Measurements from ENCODE around the gene PSMD8. TPM values are rescaled to one million over a fixed set of nuclear protein-coding genes. Genes with fewer than 3 reads are reported as not detected.
A peak's percentile ranks its signal among the peaks of the same experiment; 100 is the strongest.
"Not testable (repeated sequence)": the region's sequence is repeated elsewhere in the genome, so short reads cannot be mapped to it uniquely, and the experiment has no call there.

PSMD8 gene
- polyA plus RNA-seq (ENCODE audit: insufficient read length), result 140 TPM
- long read RNA-seq, donor 1, transcript PSMD8-208 (6 exons, 771 nt), result minor isoform, 14 of 199 reads
- long read RNA-seq, donor 1, transcript PSMD8-201 (7 exons, 1,553 nt), result major isoform, 125 of 199 reads
- long read RNA-seq, donor 1, partial matches to known transcripts, result 60 of 199 reads
- long read RNA-seq, donor 1, other reads (novel, unspliced or antisense), result 0 of 199 reads
- long read RNA-seq, donor 2, transcript PSMD8-201 (7 exons, 1,553 nt), result major isoform, 86 of 108 reads
- long read RNA-seq, donor 2, partial matches to known transcripts, result 18 of 108 reads
- long read RNA-seq, donor 2, other reads (novel, unspliced or antisense), result 0 of 108 reads
- long read RNA-seq, donor 3, transcript PSMD8-201 (7 exons, 1,553 nt), result major isoform, 81 of 118 reads
- long read RNA-seq, donor 3, transcript PSMD8-208 (6 exons, 771 nt), result minor isoform, 6 of 118 reads
- long read RNA-seq, donor 3, partial matches to known transcripts, result 30 of 118 reads
- long read RNA-seq, donor 3, other reads (novel, unspliced or antisense), result 0 of 118 reads
- long read RNA-seq, donor 4, transcript PSMD8-201 (7 exons, 1,553 nt), result major isoform, 16 of 29 reads
- long read RNA-seq, donor 4, partial matches to known transcripts, result 9 of 29 reads
- long read RNA-seq, donor 4, other reads (novel, unspliced or antisense), result 0 of 29 reads
- long read RNA-seq, donor 5, transcript PSMD8-201 (7 exons, 1,553 nt), result major isoform, 208 of 315 reads
- long read RNA-seq, donor 5, transcript PSMD8-208 (6 exons, 771 nt), result minor isoform, 6 of 315 reads
- long read RNA-seq, donor 5, partial matches to known transcripts, result 95 of 315 reads
- long read RNA-seq, donor 5, other reads (novel, unspliced or antisense), result 5 of 315 reads
- long read RNA-seq, donor 6, transcript PSMD8-208 (6 exons, 771 nt), result minor isoform, 13 of 189 reads
- long read RNA-seq, donor 6, transcript PSMD8-201 (7 exons, 1,553 nt), result major isoform, 104 of 189 reads
- long read RNA-seq, donor 6, partial matches to known transcripts, result 72 of 189 reads
- long read RNA-seq, donor 6, other reads (novel, unspliced or antisense), result 0 of 189 reads
- long read RNA-seq, donor 7, transcript PSMD8-208 (6 exons, 771 nt), result minor isoform, 19 of 230 reads
- long read RNA-seq, donor 7, transcript PSMD8-201 (7 exons, 1,553 nt), result major isoform, 158 of 230 reads
- long read RNA-seq, donor 7, partial matches to known transcripts, result 53 of 230 reads
- long read RNA-seq, donor 7, other reads (novel, unspliced or antisense), result 0 of 230 reads
- long read RNA-seq, donor 8, transcript PSMD8-201 (7 exons, 1,553 nt), result major isoform, 56 of 72 reads
- long read RNA-seq, donor 8, partial matches to known transcripts, result 13 of 72 reads
- long read RNA-seq, donor 8, other reads (novel, unspliced or antisense), result 0 of 72 reads

DNA sequence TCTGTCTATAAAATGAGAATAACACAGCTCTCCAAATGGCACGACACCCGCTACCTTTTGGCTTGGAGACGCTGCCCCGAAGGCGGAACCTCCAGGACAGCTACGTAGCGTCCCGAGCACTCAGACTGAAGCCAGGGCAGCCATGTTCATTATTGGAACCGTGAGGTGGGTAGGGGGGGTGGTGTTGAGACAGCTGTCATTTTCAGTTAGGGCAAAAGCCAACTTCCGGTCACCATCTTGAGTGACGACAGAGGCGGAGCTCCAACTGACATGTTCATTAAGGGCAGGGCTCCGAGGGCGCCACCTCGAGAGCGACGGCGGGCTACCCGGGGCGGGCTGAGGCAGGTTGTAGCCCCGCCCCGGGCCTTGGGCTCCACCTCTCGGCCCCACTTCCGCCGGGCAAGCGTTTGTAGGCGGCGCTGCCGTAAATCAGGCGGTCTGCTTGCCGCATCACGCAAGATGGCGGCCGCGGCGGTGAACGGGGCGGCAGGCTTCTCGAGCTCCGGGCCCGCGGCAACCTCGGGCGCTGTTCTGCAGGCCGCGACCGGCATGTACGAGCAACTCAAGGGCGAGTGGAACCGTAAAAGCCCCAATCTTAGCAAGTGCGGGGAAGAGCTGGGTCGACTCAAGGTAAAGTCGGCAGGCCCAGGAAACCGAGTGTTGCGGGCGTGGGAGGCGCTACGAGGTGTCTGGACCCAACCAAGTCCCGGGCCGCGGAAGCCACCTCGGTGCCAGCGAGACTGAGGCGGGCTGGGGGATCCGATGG lies at the start of gene PSMD8:
PSMD8 (plus strand) TSS at position 240 of the 766 bp plus-strand sequence; CDS start at position 271, 31 bp downstream.
- DNase-seq, result peak; percentile 98

DNA sequence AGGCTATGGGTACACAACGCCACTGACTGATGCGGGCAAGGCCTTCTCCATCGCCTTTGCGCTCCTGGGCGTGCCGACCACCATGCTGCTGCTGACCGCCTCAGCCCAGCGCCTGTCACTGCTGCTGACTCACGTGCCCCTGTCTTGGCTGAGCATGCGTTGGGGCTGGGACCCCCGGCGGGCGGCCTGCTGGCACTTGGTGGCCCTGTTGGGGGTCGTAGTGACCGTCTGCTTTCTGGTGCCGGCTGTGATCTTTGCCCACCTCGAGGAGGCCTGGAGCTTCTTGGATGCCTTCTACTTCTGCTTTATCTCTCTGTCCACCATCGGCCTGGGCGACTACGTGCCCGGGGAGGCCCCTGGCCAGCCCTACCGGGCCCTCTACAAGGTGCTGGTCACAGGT lies 47.8 kb upstream of the PSMD8 start:
- DNase-seq, result no peak

DNA sequence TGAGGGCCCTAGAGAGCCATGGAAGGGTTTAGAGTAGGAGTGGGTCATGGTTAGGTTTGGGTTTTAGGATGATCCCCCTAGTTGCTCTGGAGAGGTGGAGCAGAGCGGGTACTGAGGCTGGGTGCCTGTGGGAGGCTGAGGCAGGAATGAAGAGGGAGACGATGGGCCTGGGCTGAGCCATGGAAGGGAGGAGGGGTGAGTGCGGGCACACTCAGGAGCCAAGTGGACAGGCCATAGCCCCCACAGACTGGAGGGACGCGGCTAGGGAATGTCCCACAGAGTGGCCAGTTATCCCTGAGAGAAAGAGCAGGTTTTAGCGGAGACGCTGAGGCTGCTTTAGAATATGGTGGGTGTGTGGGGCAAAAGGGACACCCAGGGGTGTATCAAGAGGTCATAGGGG lies 44.7 kb upstream of the PSMD8 start:
- DNase-seq, result no peak

DNA sequence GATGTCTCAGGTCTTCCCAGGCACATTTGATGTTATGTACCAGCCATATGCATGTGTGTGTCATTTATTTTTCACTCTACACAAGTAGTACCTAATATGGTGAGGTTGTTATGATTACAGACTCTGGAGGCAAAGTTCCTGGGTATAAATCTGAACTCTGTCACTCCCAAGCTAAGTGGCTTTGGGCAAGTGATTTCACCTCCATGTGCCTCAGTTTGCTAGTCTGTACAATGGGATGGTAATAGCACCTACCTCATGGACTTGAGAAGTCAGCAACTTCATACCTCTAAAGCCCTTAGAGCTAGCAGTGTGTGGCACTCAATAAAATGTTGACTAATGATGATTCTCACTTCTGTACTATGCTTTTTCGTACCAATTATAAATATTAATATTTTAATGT lies 42.6 kb upstream of the PSMD8 start:
- DNase-seq, result no peak

DNA sequence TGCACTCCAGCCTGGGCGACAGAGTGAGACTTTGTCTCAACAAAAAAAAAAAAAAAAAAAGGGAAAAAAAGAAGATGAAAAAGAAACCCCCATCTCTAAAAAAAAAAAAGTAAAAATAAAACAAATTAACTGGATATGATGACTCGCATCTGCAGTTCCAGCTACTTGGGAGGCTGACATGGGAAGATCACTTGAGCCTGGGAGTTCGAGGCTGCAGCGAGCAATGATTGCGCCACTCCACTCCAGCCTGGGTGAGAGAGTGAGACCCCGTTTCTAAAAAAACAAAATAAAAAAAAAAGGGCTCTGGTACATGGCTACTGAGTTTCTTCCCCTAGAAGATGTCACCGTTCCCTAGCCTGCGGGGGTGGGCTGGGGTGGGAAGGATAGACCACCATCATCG lies 41.1 kb upstream of the PSMD8 start:
- no peak for DNase-seq

DNA sequence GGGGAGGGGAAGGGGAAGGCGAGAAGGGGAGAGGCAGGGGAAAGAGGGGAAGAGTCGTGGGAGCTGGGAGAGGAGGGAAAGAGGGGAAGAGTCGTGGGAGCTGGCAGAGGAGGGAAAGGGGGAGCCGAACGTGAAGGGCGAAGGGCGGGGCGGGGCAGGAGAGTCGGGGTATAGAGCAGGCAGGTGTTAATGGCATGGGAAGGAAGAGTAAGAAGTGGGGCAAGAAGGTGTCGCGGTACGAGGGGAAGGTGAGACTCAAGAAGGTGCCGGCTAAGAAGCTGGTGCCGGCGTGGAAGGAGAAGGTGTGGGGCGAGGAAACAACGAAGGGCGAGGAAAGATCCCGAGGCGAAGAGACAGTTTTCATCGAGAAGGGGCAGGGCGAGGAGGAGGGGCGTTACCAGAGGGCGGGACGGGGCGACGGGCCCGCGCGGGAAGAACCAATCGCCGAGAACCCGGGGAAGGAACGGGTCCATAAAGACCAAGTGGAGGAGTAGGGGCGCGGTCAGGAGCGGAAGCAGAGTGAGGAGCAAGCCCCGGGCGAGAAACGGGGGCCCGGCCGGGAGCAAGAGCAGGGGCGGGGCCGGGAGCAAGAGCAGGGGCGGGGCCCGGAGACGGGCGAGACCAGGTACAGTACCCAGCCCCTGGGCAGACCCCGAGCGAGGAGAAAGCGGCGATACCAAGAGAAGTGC lies 38.3 kb upstream of the PSMD8 start:
- DNase-seq, result peak; percentile 91

DNA sequence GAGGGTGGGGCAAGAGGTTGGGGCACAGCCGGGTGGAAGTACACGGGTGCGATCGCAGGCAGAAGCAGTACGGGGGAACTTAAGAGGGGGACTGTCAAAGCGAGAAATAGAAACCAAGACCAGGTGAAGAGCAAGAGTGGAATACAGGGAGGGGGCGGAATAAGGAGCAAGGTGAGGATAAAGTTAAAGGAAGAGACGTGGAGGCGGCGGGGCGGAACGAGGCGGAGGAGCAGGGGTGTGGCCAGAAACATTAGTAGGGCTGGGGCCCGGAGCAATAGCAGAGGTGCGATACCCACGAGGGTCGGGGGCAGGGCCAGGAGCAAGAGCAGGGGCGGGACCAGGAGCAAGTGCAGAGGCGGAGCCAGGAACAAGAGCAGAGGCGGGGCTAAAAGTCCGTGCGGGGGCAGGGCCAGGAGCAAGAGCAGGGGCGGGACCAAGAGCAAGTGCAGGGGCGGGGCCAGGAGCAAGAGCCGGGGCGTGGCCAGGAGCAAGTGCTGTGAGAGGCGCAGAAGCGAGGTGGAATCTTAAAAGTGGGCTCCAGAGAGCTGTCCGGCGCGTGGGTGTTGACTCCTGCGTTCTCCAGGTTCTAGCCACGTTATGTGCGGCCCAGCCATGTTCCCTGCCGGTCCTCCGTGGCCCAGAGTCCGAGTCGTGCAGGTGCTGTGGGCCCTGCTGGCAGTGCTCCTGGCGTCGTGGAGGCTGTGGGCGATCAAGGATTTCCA lies 37.6 kb upstream of the PSMD8 start:
- DNase-seq, result peak; percentile 89

DNA sequence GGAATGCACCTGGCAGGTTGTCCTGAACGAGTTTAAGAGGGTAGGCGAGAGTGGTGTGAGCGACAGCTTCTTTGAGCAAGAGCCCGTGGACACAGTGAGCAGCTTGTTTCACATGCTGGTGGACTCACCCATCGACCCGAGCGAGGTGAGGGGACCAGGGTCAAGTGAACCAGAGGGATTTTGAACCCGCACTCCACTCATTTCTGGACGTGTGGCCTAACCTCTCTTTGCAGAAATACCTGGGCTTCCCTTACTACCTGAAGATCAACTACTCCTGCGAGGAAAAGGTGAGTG lies 37.1 kb upstream of the PSMD8 start:
- DNase-seq, result no peak

DNA sequence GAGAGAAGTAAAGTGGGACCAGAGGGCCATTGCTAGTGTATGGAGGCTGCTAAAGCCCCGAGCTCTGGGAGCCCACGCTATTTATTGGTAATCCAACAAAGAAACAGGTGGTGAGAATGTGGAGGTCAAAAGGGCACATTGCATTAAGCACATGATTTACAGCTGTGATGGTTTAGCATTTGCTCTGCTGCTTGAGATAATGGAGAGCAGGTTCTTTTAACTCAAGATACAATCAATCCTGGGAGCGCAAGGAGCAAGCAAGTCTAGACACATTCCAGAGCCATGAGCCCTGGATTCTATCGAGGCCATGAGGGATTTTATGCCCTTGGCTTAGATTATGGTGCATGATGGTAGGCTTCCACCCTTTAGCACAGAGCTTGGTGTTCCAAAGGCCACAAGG lies 35.4 kb upstream of the PSMD8 start:
- not testable (repeated sequence) for DNase-seq

DNA sequence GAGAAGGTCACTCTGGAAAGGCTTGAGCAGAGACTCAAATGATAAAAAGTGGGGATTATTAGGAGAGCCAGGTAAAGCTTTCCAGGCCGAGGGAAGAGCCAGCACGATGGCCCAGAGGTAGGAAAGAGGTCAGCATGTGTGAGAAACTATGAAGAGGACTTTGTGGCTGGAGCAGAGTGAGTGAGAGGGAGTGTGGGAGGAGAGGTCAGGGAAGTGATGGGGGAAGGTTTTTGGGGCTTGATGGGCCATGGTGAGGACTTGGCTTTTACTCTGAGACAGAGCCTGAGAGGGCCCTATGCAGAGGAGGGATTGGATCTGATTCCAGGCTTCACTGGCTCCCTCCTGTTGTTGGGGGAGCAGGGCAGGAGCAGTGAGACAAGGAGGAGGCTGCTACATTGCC lies 33.4 kb upstream of the PSMD8 start:
- DNase-seq, result no peak

DNA sequence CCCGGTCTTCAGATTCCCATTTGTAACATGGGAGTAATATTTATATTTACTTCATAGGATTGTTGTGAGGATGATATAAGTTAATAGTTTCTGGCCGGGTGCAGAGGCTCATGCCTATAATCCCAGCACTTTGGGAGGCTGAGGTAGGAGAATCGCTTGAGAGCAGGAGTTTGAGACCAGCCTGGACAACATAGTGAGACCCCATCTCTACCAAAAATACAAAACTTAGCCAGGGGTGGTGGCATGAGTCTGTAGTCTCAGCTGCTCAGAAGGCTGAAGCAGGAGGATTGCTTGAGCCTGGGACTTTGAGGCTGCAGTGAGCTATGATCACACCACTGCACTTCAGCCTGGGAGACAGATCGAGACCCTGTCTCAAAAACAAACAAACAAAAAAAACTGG lies 27.5 kb upstream of the PSMD8 start:
- no peak for DNase-seq

DNA sequence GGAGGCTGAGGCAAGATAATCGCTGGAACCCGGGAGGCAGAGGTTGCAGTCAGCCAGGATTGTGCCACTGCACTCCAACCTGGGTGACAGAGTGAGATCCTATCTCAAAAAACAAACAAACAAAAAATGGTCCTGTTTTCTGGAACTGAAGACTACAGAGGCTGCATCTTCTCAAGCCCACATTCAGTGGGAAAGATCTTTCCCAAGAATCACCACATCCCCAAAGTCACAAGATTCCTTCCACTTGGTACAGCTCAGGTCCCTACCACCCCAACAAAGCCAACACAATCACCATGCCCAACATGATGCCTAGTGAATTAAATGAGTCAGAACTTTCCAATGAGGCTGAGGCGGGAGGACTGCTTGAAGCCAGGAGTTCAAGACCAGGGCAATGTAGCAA lies 23.5 kb upstream of the PSMD8 start:
- no peak for DNase-seq

DNA sequence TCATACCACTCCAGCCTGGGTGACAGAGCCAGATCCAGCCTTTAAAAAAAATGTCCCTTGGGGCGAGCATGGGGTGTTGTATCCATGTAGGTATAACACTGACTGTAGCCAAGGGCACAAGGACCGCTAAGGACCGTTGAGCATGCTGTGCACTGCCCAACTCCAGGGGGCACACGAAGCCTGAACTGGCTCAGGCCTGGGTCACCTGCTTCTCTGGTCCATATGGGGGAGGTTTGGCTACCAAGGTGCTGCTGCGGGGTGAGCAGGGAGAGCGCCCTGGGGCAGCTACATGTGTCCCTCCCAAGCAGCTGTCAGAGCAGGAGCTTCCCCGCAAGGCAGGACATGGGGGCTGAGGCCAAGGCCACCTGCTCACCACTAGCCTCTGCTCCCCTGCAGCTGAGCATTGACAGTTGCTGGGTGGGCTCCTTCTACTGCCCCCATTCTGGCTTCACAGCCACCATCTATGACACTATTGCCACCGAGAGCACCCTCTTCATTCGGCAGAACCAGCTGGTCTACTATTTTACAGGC lies 22.4 kb upstream of the PSMD8 start:
- DNase-seq, result no peak

DNA sequence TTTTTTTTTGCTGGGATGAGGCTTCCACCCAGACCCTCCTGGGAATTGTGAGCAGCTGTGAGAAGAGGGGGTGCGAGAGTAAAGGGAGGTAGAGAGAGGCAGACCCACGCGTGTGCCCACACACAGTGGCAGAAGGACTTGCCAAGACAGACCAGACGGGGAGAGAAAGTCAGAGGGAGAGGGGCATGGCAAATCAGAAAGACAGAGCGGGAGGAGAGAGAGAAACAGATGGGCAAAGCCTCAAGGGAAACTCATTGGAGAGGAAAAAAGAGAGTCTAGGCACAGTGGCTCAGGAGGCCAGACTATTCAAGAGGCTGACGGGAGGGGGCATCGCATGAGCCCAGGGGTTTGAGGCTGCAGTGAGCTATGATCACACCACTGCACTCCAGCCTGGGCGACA lies 21.8 kb upstream of the PSMD8 start:
- no peak for DNase-seq

DNA sequence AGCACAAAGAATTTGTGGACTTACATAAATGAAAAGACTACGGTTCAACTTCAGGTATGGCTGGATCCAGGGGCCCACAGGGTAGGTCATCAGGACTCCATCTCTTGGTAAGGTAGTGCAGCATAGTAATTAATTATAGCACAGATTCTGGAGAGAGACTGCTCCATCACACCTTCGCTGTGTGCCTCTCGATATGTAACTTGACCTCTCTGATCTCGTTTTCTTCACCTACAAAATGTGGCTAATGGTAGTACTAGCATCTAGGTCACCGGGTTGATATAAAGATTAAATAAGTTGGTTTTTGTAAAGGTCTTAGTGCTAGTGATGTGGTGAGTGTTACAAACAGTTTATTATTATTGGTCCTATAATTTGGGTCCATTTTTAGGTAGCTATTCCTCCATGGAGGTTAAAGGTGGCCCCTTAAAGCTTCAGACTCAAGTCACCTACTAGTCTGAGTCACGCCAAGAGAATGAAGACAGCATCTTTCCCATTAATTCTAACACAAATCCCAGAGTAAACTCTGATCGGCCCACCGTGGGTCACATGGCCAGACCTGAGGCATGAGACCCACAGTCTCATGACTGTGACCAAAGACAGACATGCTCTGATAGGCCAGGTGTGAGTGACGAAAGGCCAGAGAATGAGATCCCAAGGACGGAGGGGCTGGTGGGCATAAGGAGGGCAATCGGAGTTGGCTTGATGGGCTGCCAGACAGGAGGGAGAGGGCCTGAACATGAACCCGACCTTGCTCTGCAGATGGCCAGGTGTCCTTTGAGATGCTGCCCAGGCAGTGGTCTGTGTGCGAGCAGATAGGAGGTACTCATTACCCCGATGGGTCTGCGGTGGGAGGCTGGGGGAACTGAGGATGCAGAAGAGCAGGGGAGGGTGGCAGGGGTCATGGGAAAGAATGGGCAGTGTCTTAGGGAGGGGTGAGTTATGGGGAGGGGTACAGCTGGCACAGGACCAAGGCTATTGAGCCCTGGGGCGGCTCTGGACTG lies 18.3 kb upstream of the PSMD8 start:
- DNase-seq, result no peak

DNA sequence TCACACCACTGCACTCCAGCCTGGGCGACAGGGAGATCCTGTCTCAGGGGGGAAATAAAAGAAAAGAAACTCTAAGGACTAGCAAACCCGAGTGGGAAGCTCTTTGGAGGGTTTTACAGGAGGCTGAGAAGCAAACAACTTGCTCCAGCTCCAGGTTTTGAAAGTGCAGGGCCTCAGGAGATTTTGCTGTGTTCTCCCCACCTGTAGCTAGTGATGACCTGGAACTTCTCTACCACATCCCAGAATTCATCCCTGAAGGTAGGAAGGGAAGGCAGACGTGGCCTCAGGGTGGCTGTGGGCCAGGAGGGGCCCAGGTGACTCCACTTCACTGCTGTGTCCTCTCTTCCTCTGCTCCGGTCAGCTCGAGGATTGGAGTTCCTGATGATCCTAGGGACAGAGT lies 16.3 kb upstream of the PSMD8 start:
- no peak for DNase-seq

DNA sequence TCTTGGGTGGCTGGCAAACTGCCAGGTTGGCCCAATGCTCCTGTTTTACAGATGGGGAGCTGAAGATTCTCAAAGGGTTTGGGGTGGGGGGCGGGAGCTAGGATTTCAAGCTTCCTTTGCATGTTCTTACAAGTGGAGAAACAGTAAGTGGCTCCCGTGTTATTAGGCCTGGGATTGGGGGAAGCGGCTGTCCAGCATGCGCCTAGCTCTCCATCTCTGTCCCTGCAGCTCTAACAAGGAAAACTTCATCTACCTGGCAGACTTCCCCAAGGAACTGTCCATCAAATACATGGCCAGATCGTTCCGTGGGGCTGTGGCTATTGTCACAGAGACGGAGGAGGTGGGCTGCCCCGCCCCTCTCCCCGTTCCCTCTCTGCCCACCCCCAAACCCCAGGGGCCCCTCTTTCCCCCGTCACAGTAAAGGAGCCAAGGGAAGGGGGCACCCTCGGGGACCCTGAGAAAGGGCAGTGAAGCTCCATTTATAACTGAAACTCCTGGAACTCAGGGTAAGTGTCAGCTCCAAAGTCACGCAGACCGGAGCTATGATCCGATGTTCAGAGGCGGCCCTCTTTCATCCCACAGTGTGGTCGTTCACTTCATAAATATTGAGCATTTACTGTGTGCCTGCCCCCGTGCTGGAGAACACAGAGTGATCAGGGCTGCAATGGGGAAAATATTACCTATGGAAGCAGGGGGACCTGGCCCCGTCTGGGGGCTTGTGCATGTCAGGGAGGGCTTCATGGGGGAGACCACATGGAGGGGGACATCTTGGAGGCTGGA lies 14.9 kb upstream of the PSMD8 start:
- no peak for DNase-seq

DNA sequence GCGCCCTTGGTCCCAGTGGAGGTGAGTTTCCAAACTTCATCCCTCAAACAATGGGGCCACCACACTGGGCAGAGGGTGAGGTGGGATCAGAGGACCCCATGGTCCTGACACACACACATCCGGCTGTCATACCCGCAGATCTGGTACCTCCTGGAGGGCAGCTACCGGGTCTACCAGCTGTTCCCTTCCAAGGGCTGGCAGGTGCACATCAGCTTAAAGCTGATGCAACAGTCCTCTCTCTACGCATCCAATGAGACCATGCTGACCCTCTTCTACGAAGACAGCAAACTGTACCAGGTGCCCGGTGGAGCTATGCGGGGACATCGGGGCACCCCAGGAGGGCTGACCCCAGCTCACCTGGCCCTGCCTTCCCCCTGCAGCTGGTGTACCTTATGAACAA lies 14.0 kb upstream of the PSMD8 start:
- DNase-seq, result no peak

Data from left kidney (tissue), 8 donors.